Esophagus muscularis mucosa (tissue), 3 donors: ENCODE results near the gene CIITA.

Experiments
- CTCF ChIP-seq, 3 experiments: fragments of 200-600 bp in 2 of 3; fragments of 450-650 bp in 1 of 3; sonication (generic) in 2 of 3; IDR thresholded peaks; one replicate each; pipeline ENCODE4 v1.5.1; 2017 to 2019; ENCODE audit warnings: antibody characterized with exemption in 3 of 3, mild to moderate bottlenecking in 2 of 3, moderate library complexity in 1 of 3
- POLR2A ChIP-seq: fragments of 450-650 bp; IDR thresholded peaks from one replicate; pipeline ENCODE4 v1.6.1; 2017; ENCODE audit warnings: antibody characterized with exemption, moderate library complexity, mild to moderate bottlenecking, low read depth

- TF ChIP-seq POLR2A (no peak), CTCF (IDR thresholded peaks at IDR 0.05) (no peak)
Measured at GRCh38 chr16:10878328-10878643, 1.3 kb downstream of the CIITA start.
